GM23248 (cell line): ENCODE measurements around the gene GCN1.

Experiments used
- EZH2 ChIP-seq: fragments of 200-600 bp; sonication (generic); IDR thresholded peaks from 2 replicates; pipeline ENCODE4 v1.6.1; 2018; ENCODE audit warnings: antibody characterized with exemption, mild to moderate bottlenecking; ENCODE audit not compliant: insufficient read depth, poor library complexity, severe bottlenecking
- EZH2phosphoT487 ChIP-seq: fragments of 200-600 bp; sonication (generic); IDR thresholded peaks from 2 replicates; pipeline ENCODE4 v1.6.1; 2018; ENCODE audit warnings: antibody characterized with exemption, moderate library complexity, mild to moderate bottlenecking, low read depth; ENCODE audit not compliant: insufficient read depth

- no peak for TF ChIP-seq EZH2phosphoT487
- no peak for TF ChIP-seq EZH2
Measured at GRCh38 chr12:120109570-120110267, 84.8 kb downstream of the GCN1 start.
